NCI-H748 (cell line): Measurements from ENCODE around the gene MCOLN2.
"Not testable (repeated sequence)": the region's sequence is repeated elsewhere in the genome, so short reads cannot be mapped to it uniquely, and the experiment has no call there.

ENCODE experiments used
- DNase-seq: peaks from one replicate; lab custom pipeline; 2025; ENCODE audit not compliant: unreplicated experiment; lab: John Stamatoyannopoulos, UW

Gene MCOLN2

GRCh38 chr1:84907095-84907827 lies 89.7 kb downstream of the MCOLN2 start:
- no peak for DNase-seq

GRCh38 chr1:84902727-84903126 lies 94.2 kb downstream of the MCOLN2 start:
- not testable (repeated sequence) for DNase-seq

- peak; percentile 11 for DNase-seq
Measured at GRCh38 chr1:84899969-84900368, 96.9 kb downstream of the MCOLN2 start.

- no peak for DNase-seq
Measured at GRCh38 chr1:84896279-84896678, 100.6 kb downstream of the MCOLN2 start.

GRCh38 chr1:84892705-84893618 lies 104.0 kb downstream of the MCOLN2 start, which contains the start of gene LPAR3:
Gene LPAR3, minus strand, starts transcription at chr1:84893206. Its CDS starts 27,086 bp downstream, at chr1:84866120.
- DNase-seq, result peak; percentile 63

- no peak for DNase-seq
Measured at GRCh38 chr1:84890566-84890965, 106.3 kb downstream of the MCOLN2 start.

GRCh38 chr1:84889437-84889836 lies 107.5 kb downstream of the MCOLN2 start:
- DNase-seq, result no peak

GRCh38 chr1:84888753-84889152 lies 108.2 kb downstream of the MCOLN2 start:
- no peak for DNase-seq

- no peak for DNase-seq
Measured at GRCh38 chr1:84887261-84887934, 109.5 kb downstream of the MCOLN2 start.

GRCh38 chr1:84885469-84885868 lies 111.4 kb downstream of the MCOLN2 start:
- DNase-seq, result no peak

GRCh38 chr1:84884671-84885389 lies 112.1 kb downstream of the MCOLN2 start:
- no peak for DNase-seq

- no peak for DNase-seq
Measured at GRCh38 chr1:84883286-84883685, 113.6 kb downstream of the MCOLN2 start.

GRCh38 chr1:84877592-84877991 lies 119.3 kb downstream of the MCOLN2 start:
- no peak for DNase-seq

GRCh38 chr1:84876353-84876752 lies 120.6 kb downstream of the MCOLN2 start:
- no peak for DNase-seq
